Osteoblast (primary cell): ENCODE measurements around the gene HBA2. TPM values are rescaled to one million over a fixed set of nuclear protein-coding genes. Genes with fewer than 3 reads are reported as not detected.
"Not testable (repeated sequence)": the region's sequence is repeated elsewhere in the genome, so short reads cannot be mapped to it uniquely, and the experiment has no call there.

Experiments used
- DNase-seq: peaks from one replicate; pipeline ENCODE4 v3.0.0; 2011; ENCODE audit warnings: low spot score, mixed read lengths; ENCODE audit not compliant: insufficient read length; ENCODE audit errors: missing footprints
- H2AFZ ChIP-seq: 2 replicates; pipeline ENCODE4 v1.6.0; 2011; ENCODE audit warnings: mild to moderate bottlenecking, low read length
- H3K27ac ChIP-seq: 2 replicates; pipeline ENCODE4 v1.5.1; 2011; ENCODE audit warnings: mild to moderate bottlenecking, low read depth, low read length, moderate library complexity
- H3K27me3 ChIP-seq: 2 replicates; pipeline ENCODE4 v1.6.0; 2012; ENCODE audit warnings: mild to moderate bottlenecking, control low read depth, inconsistent platforms, low read length, moderate library complexity; ENCODE audit not compliant: insufficient read depth
- H3K36me3 ChIP-seq: 2 replicates; pipeline ENCODE4 v1.5.1; 2011; ENCODE audit warnings: mild to moderate bottlenecking, low read length, control low read depth, moderate library complexity; ENCODE audit not compliant: insufficient read depth
- H3K4me1 ChIP-seq: 2 replicates; pipeline ENCODE4 v1.5.1; 2011; ENCODE audit warnings: mild to moderate bottlenecking, low read length, control low read depth, moderate library complexity; ENCODE audit not compliant: insufficient read depth
- H3K4me2 ChIP-seq: 2 replicates; pipeline ENCODE4 v1.6.0; 2011; ENCODE audit warnings: mild to moderate bottlenecking, low read length; ENCODE audit not compliant: insufficient read depth
- H3K4me3 ChIP-seq: fragments of 200-600 bp; sonication (generic); 3 replicates; pipeline ENCODE4 v1.5.1; 2012; ENCODE audit warnings: mild to moderate bottlenecking, low read length, inconsistent platforms; ENCODE audit not compliant: insufficient read depth
- H3K79me2 ChIP-seq: 2 replicates; pipeline ENCODE4 v1.6.0; 2012; ENCODE audit warnings: mild to moderate bottlenecking, low read length, control low read depth, inconsistent platforms; ENCODE audit not compliant: insufficient read depth
- H3K9me3 ChIP-seq: 2 replicates; pipeline ENCODE4 v1.5.1; 2011; ENCODE audit warnings: low read depth, low read length, control low read depth
- H4K20me1 ChIP-seq: 2 replicates; pipeline ENCODE4 v1.6.0; 2012; ENCODE audit warnings: mild to moderate bottlenecking, low read length, control low read depth; ENCODE audit not compliant: insufficient read depth
- CTCF ChIP-seq: IDR thresholded peaks from 2 replicates; pipeline ENCODE4 v1.5.1; 2011; ENCODE audit warnings: mild to moderate bottlenecking, low read depth, low read length, moderate library complexity; ENCODE audit errors: extremely low read depth
- total RNA-seq: library from RNA; depleted of rRNA; stranded (reverse); fragments of >200 nt; gene quantifications from 2 replicates; pipeline ENCODE4 v1.2.3, GENCODE V29; 2012

Gene HBA2
- total RNA-seq, 1 donor: not detected

GRCh38 chr16:144797-145252 lies 27.9 kb upstream of the HBA2 start:
- Histone ChIP-seq H3K4me3 (no peak overlapping the region), H3K9me3 (no peaks in the 10 kb centered on the region), H4K20me1 (no peaks in the 10 kb centered on the region), H3K4me1 (peaks cover 8% of the 10 kb centered on the region), H3K36me3 (no peaks in the 10 kb centered on the region), H3K27ac (no peak overlapping the region), H3K27me3 (peaks cover 3% of the 10 kb centered on the region), H3K79me2 (no peaks in the 10 kb centered on the region), H3K4me2 (no peak overlapping the region), H2AFZ (no peak overlapping the region)
- TF ChIP-seq CTCF: no peak
- no peak for DNase-seq

GRCh38 chr16:146646-147045 lies 26.0 kb upstream of the HBA2 start:
- H4K20me1 ChIP-seq: no peaks in the 10 kb centered on the region
- no peak overlapping the region for H3K27ac ChIP-seq
- H3K27me3 ChIP-seq: peaks cover 3% of the 10 kb centered on the region
- no peaks in the 10 kb centered on the region for H3K9me3 ChIP-seq
- no peak for DNase-seq
- peaks cover 8% of the 10 kb centered on the region for H3K4me1 ChIP-seq
- H2AFZ ChIP-seq: no peak overlapping the region
- TF ChIP-seq CTCF: no peak
- H3K4me2 ChIP-seq: no peak overlapping the region
- no peak overlapping the region for H3K4me3 ChIP-seq
- H3K36me3 ChIP-seq: no peaks in the 10 kb centered on the region
- no peaks in the 10 kb centered on the region for H3K79me2 ChIP-seq

GRCh38 chr16:149024-149660 lies 23.5 kb upstream of the HBA2 start:
- Histone ChIP-seq H2AFZ (peak overlapping the region; percentile 12), H3K4me3 (no peak overlapping the region), H3K4me1 (peaks cover 8% of the 10 kb centered on the region), H3K4me2 (peak overlapping the region; percentile 48), H3K27ac (no peak overlapping the region), H3K36me3 (no peaks in the 10 kb centered on the region), H4K20me1 (no peaks in the 10 kb centered on the region), H3K79me2 (no peaks in the 10 kb centered on the region), H3K27me3 (peaks cover 3% of the 10 kb centered on the region), H3K9me3 (no peaks in the 10 kb centered on the region)
- DNase-seq: peak; percentile 90
- no peak for TF ChIP-seq CTCF

GRCh38 chr16:152141-153128 lies 20.2 kb upstream of the HBA2 start, which contains the start of gene HBZ:
Gene HBZ, plus strand, starts transcription at chr16:152644. Its CDS starts 266 bp downstream, at chr16:152910.
- Histone ChIP-seq H2AFZ (no peak within 1 kb of the TSS), H3K9me3 (no peaks in the 10 kb centered on the region), H3K36me3 (no peaks in the 10 kb centered on the region), H3K27ac (no peak within 1 kb of the TSS), H4K20me1 (no peaks in the 10 kb centered on the region), H3K4me1 (peaks cover 13% of the 10 kb centered on the region), H3K79me2 (no peaks in the 10 kb centered on the region), H3K4me3 (no peak within 1 kb of the TSS), H3K4me2 (no peak within 1 kb of the TSS), H3K27me3 (peaks cover 20% of the 10 kb centered on the region)
- no peak for TF ChIP-seq CTCF
- DNase-seq: no peak

GRCh38 chr16:153129-153521 lies 19.6 kb upstream of the HBA2 start:
- not testable (repeated sequence) for H2AFZ ChIP-seq, H3K4me3 ChIP-seq, H3K79me2 ChIP-seq, DNase-seq, H3K9me3 ChIP-seq, H3K27ac ChIP-seq, H4K20me1 ChIP-seq, H3K4me2 ChIP-seq, H3K36me3 ChIP-seq
- Histone ChIP-seq H3K27me3 (peaks cover 24% of the 10 kb centered on the region), H3K4me1 (peaks cover 13% of the 10 kb centered on the region)
